ENCODE data around the gene MYOZ1. TPM values are rescaled to one million over a fixed set of nuclear protein-coding genes. Genes with fewer than 3 reads are reported as not detected.
A peak's percentile ranks its signal among the peaks of the same experiment; 100 is the strongest.

MYOZ1 gene
- total RNA-seq, 1 experiment from 2014 or later: not detected

DNA sequence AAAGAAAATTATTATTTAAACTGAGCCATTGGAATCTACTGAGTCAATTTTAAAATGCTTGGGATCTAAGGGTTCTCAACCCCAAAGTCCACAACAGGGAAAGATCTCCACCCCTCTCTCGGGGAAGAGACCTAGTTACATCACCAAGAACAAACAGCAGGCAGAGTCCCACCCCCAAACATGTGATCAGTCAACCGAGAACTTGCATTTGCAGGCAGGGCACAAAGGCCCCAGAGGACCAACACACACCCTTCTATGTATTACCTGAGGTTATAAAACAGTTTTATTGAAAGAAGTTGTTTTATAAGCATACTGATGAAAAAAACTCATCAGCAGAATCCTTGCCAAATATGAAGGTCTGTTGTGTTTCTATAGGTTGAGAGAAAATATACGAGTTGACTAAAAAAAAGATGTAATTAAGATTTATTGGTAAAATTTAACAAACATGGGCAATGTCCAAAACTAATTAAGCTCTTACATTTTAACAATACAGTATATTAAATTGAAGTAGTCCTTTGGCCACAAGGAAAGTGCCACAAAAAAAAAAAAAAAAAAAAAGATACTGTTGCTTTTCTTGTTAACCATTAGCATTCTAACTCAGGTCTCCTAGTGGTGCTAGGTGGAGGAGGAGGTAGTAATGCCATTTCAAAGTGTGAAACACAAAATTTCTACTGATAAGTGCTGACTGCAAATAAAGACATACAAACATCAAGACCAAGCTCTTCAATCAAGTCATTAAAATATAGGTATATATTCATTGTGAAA lies 49.2 kb downstream of the MYOZ1 start:
- H3K27me3 ChIP-seq (ENCODE audit: insufficient read depth, low read length): no peaks in the 10 kb centered on the region
- peak; percentile 86 for ATAC-seq
- DNase-seq (ENCODE audit: low read depth, low spot score): peak; percentile 48
- no peaks in the 10 kb centered on the region for H4K20me1 ChIP-seq (ENCODE audit: insufficient read depth)
- intact Hi-C loops (cut with micrococcal nuclease): no loop called here
- peak overlapping the region; percentile 68 for H3K4me2 ChIP-seq (ENCODE audit: low read length)
- CTCF ChIA-PET: interaction anchor here (1.9 kb wide), 1 partner anchor 10 kb away, joined by 6 read pairs; no protein-coding TSS in a partner anchor
- peak overlapping the region in 1 of 2 experiments; percentile 28; a peak in 1 of 4 replicates for H3K4me3 ChIP-seq (replicated peaks in 1 of 2; ENCODE audit: low read depth in 1 of 2, low read length in 2 of 2)
- POLR2A ChIA-PET: no interaction called here
- H3K79me2 ChIP-seq (ENCODE audit: insufficient read depth, low read length): no peaks in the 10 kb centered on the region
- H3K9ac ChIP-seq (ENCODE audit: low read length): peak overlapping the region; percentile 36; the same call in 1 of the 2 replicates
- peak overlapping the region; percentile 14; the same call in 1 of the 2 replicates for H3K27ac ChIP-seq (ENCODE audit: low read depth, low read length)
- RAD21 ChIA-PET (ENCODE audit: low non-redundant PET in 1 of 2, low total read pairs in 2 of 2, uncharacterized antibody in 2 of 2, unreplicated experiment in 2 of 2): no interaction called here
- no peaks in the 10 kb centered on the region for H3K9me2 ChIP-seq (ENCODE audit: insufficient read depth)
- peaks cover 14 to 23% of the 10 kb centered on the region in 2 experiments; a peak in 3 of 4 replicates for H3K4me1 ChIP-seq (ENCODE audit: control insufficient read depth in 1 of 2, insufficient read depth in 2 of 2, low read length in 2 of 2)
- no TSS peak for BruUV-seq (replicated peaks)
- peak; percentile 21; the same call in 1 of the 2 replicates for TF ChIP-seq CEBPB (IDR thresholded peaks at IDR 0.05; ENCODE audit: low read depth)
- TF ChIP-seq SIN3A (IDR thresholded peaks at IDR 0.05; ENCODE audit: low read depth): no peak; the same call in 1 of the 2 replicates
- no peak for TF ChIP-seq POLR2A (IDR thresholded peaks at IDR 0.05; ENCODE audit: borderline replicate concordance, extremely low read depth, insufficient read depth, insufficient read length)
- TF ChIP-seq TCF7L2 (IDR thresholded peaks at IDR 0.05; ENCODE audit: borderline replicate concordance, extremely low read depth, insufficient read depth, insufficient read length): peak; percentile 12
- peak; percentile 40; the same call in 1 of the 2 replicates for TF ChIP-seq POLR2AphosphoS5 (IDR thresholded peaks at IDR 0.05; ENCODE audit: low read depth, low read length)
- 0 out of 2 replicates have a peak, but pooled peaks have one; percentile 28 for TF ChIP-seq CBX3 (IDR thresholded peaks at IDR 0.05; ENCODE audit: low read depth)
- TF ChIP-seq EZH2phosphoT487 (IDR thresholded peaks at IDR 0.05; ENCODE audit: borderline replicate concordance): no peak
- no peak for TF ChIP-seq ZFX (IDR thresholded peaks at IDR 0.05)
- no peak for TF ChIP-seq RAD21 (IDR thresholded peaks at IDR 0.05; ENCODE audit: low read depth)
- no peak; the same call in 1 of the 2 replicates for TF ChIP-seq JUND (IDR thresholded peaks at IDR 0.05)
- H2AFZ ChIP-seq (ENCODE audit: low read depth, low read length, poor library complexity, severe bottlenecking): peak overlapping the region; percentile 20
- H3K36me3 ChIP-seq (ENCODE audit: control insufficient read depth in 1 of 2, insufficient read depth in 2 of 2, low read length in 2 of 2): no peaks in the 10 kb centered on the region
- no peaks in the 10 kb centered on the region for H3K9me3 ChIP-seq (ENCODE audit: control insufficient read depth in 1 of 2, insufficient read depth in 1 of 2, low read depth in 1 of 2, low read length in 2 of 2)
